Kidney glomerular epithelial cell (primary cell): ENCODE results near the gene RNF115.
A peak's percentile ranks its signal among the peaks of the same experiment; 100 is the strongest.
"Not testable (repeated sequence)": the region's sequence is repeated elsewhere in the genome, so short reads cannot be mapped to it uniquely, and the experiment has no call there.

Experiments used
- DNase-seq: peaks from one replicate; lab custom pipeline; 2025; lab: John Stamatoyannopoulos, UW

The RNF115 gene

GRCh38 chr1:145823565-145824498, at the start of gene RNF115, which contains the start of gene POLR3C:
RNF115 (minus strand) TSS chr1:145824095; CDS start chr1:145823873, 222 bp downstream.
POLR3C (plus strand) TSS chr1:145824200; CDS start chr1:145825777, 1,577 bp downstream.
- peak; percentile 83 for DNase-seq

- no peak for DNase-seq
Measured at GRCh38 chr1:145871994-145872924, 48.4 kb upstream of the RNF115 start.

GRCh38 chr1:145868232-145868631, 44.3 kb upstream of the RNF115 start:
- no peak for DNase-seq

- no peak for DNase-seq
Measured at GRCh38 chr1:145863282-145864018, 39.6 kb upstream of the RNF115 start.

GRCh38 chr1:145859491-145860023, 35.7 kb upstream of the RNF115 start:
- peak; percentile 66 for DNase-seq

GRCh38 chr1:145858901-145859490, 35.1 kb upstream of the RNF115 start, which contains the start of gene PIAS3:
PIAS3 (minus strand) TSS chr1:145859081; CDS start chr1:145858990, 91 bp downstream.
- DNase-seq: peak; percentile 81

GRCh38 chr1:145858238-145858900, 34.5 kb upstream of the RNF115 start:
- DNase-seq: peak; percentile 15

GRCh38 chr1:145857170-145857569, 33.3 kb upstream of the RNF115 start:
- no peak for DNase-seq

GRCh38 chr1:145855426-145855948, 31.6 kb upstream of the RNF115 start:
- DNase-seq: no peak

- DNase-seq: peak; percentile 24
Measured at GRCh38 chr1:145849356-145850160, 25.7 kb upstream of the RNF115 start.

GRCh38 chr1:145847827-145848226, 23.9 kb upstream of the RNF115 start:
- no peak for DNase-seq

GRCh38 chr1:145846201-145846612, 22.3 kb upstream of the RNF115 start:
- DNase-seq: no peak

- DNase-seq: peak; percentile 58
Measured at GRCh38 chr1:145845514-145846161, 21.7 kb upstream of the RNF115 start, which contains the start of gene NUDT17. NUDT17 (plus strand) TSS chr1:145845630; CDS start chr1:145845641, 11 bp downstream.

- no peak for DNase-seq
Measured at GRCh38 chr1:145845144-145845513, 21.2 kb upstream of the RNF115 start.

GRCh38 chr1:145843031-145843430, 19.1 kb upstream of the RNF115 start:
- no peak for DNase-seq

GRCh38 chr1:145837656-145838055, 13.8 kb upstream of the RNF115 start:
- no peak for DNase-seq

- DNase-seq: not testable (repeated sequence)
Measured at GRCh38 chr1:145830810-145831209, 6.9 kb upstream of the RNF115 start.

- DNase-seq: no peak
Measured at GRCh38 chr1:145828367-145829026, 4.6 kb upstream of the RNF115 start.
